ENCODE results near the gene ADAT1.
"Not testable (repeated sequence)": the region's sequence is repeated elsewhere in the genome, so short reads cannot be mapped to it uniquely, and the experiment has no call there.

The ADAT1 gene

GRCh38 chr16:75620326-75621169 is 2.5 kb downstream of the ADAT1 start:
- DNase-seq (ENCODE audit: low spot score): no peak

- no peak for DNase-seq (ENCODE audit: low spot score)
Observed at GRCh38 chr16:75618780-75619179, 4.3 kb downstream of the ADAT1 start.

- DNase-seq (ENCODE audit: low spot score): no peak
Observed at GRCh38 chr16:75617121-75617520, 6.0 kb downstream of the ADAT1 start.

GRCh38 chr16:75616521-75617010 is 6.5 kb downstream of the ADAT1 start:
- DNase-seq (ENCODE audit: low spot score): no peak

GRCh38 chr16:75615619-75616018 is 7.5 kb downstream of the ADAT1 start:
- no peak for DNase-seq (ENCODE audit: low spot score)

- DNase-seq (ENCODE audit: low spot score): no peak
Observed at GRCh38 chr16:75614066-75614897, 8.8 kb downstream of the ADAT1 start.

GRCh38 chr16:75606507-75606906 is 16.6 kb downstream of the ADAT1 start:
- DNase-seq (ENCODE audit: low spot score): no peak

- no peak for DNase-seq (ENCODE audit: low spot score)
Observed at GRCh38 chr16:75603241-75603640, 19.8 kb downstream of the ADAT1 start.

GRCh38 chr16:75599452-75600277 is 23.4 kb downstream of the ADAT1 start:
- DNase-seq (ENCODE audit: low spot score): no peak

- DNase-seq (ENCODE audit: low spot score): no peak
Observed at GRCh38 chr16:75593825-75594820, 29.0 kb downstream of the ADAT1 start.

- DNase-seq (ENCODE audit: low spot score): no peak
Observed at GRCh38 chr16:75593308-75593707, 29.8 kb downstream of the ADAT1 start.

GRCh38 chr16:75591927-75592326 is 31.2 kb downstream of the ADAT1 start:
- not testable (repeated sequence) for DNase-seq (ENCODE audit: low spot score)

- DNase-seq (ENCODE audit: low spot score): no peak
Observed at GRCh38 chr16:75590920-75591843, 31.9 kb downstream of the ADAT1 start.

- DNase-seq (ENCODE audit: low spot score): no peak
Observed at GRCh38 chr16:75589306-75589705, 33.8 kb downstream of the ADAT1 start.

- no peak for DNase-seq (ENCODE audit: low spot score)
Observed at GRCh38 chr16:75588716-75589115, 34.4 kb downstream of the ADAT1 start.

- DNase-seq (ENCODE audit: low spot score): no peak
Observed at GRCh38 chr16:75584108-75584507, 39.0 kb downstream of the ADAT1 start.

GRCh38 chr16:75579281-75579834 is 43.7 kb downstream of the ADAT1 start:
- DNase-seq (ENCODE audit: low spot score): no peak

- no peak for DNase-seq (ENCODE audit: low spot score)
Observed at GRCh38 chr16:75578725-75579124, 44.4 kb downstream of the ADAT1 start.

- no peak for DNase-seq (ENCODE audit: low spot score)
Observed at GRCh38 chr16:75578212-75578611, 44.9 kb downstream of the ADAT1 start.
